ENCODE data around the gene TTC38. TPM values are rescaled to one million over a fixed set of nuclear protein-coding genes. Genes with fewer than 3 reads are reported as not detected.
A peak's percentile ranks its signal among the peaks of the same experiment; 100 is the strongest.
"Not testable (repeated sequence)": the region's sequence is repeated elsewhere in the genome, so short reads cannot be mapped to it uniquely, and the experiment has no call there.

TTC38 gene
- polyA plus RNA-seq, 2 of the 4 experiments (the other 2 are of a cell fraction) = 12.4 to 22.1 TPM

GRCh38 chr22:46260038-46260437, 7.8 kb upstream of the TTC38 start:
- Histone ChIP-seq H3K27ac (no peak overlapping the region), H3K9me3 (peaks cover 2% of the 10 kb centered on the region; the same call in 1 of the 3 replicates), H3K4me3 (no peak overlapping the region), H3K4me1 (no peaks in the 10 kb centered on the region), H3K4me2 (no peak overlapping the region)
- ATAC-seq (no peak), FAIRE-seq (no peak), DNase-seq (ENCODE audit: low read depth in 1 of 2, low spot score in 1 of 2) (no peak)
- CTCF ChIA-PET = no interaction called here
- 51% methylated on average over 5 of the region's 6 CpGs for WGBS (ENCODE audit: missing lambda C conversion rate)
- POLR2A ChIA-PET = interaction anchor here (1.2 kb wide), 1 partner anchor 8 kb away, joined by 3 read pairs; the partner anchor contains the start of gene TTC38
- TF ChIP-seq CTCF (IDR thresholded peaks at IDR 0.05) (no peak), GATA3 (IDR thresholded peaks at IDR 0.05; ENCODE audit: borderline replicate concordance) (no peak)

GRCh38 chr22:46262449-46263215, 5.2 kb upstream of the TTC38 start:
- ChIA-PET CTCF (no interaction called here), POLR2A (no interaction called here)
- no peak overlapping the region for H3K27ac ChIP-seq
- peaks cover 6% of the 10 kb centered on the region; the same call in 1 of the 3 replicates for H3K9me3 ChIP-seq
- FAIRE-seq (no peak), ATAC-seq (peak in 1 of 2 experiments; percentile 36; a peak in 1 of 6 replicates), DNase-seq (ENCODE audit: low read depth in 1 of 2, low spot score in 1 of 2) (no peak)
- WGBS (ENCODE audit: missing lambda C conversion rate) = 73% methylated on average over 22 of the region's 109 CpGs
- no peak overlapping the region for H3K4me3 ChIP-seq
- no peak overlapping the region for H3K4me2 ChIP-seq
- H3K4me1 ChIP-seq = peaks cover 5% of the 10 kb centered on the region; the same call in 1 of the 3 replicates
- TF ChIP-seq ZNF302 (CRISPR knock-in tag; IDR thresholded peaks at IDR 0.05) (no peak), RCOR1 (IDR thresholded peaks at IDR 0.05; ENCODE audit: low read depth, low read length) (no peak), SREBF2 (IDR thresholded peaks at IDR 0.05) (no peak), TP53 (CRISPR knock-in tag; IDR thresholded peaks at IDR 0.05) (no peak), CBX2 (IDR thresholded peaks at IDR 0.05; ENCODE audit: borderline replicate concordance, low read depth) (no peak), USF2 (IDR thresholded peaks at IDR 0.05) (no peak), MAFK (IDR thresholded peaks at IDR 0.05; ENCODE audit: partially characterized antibody) (no peak), CBX8 (IDR thresholded peaks at IDR 0.05) (no peak), FOXS1 (CRISPR knock-in tag; IDR thresholded peaks at IDR 0.05) (no peak), CTCF (IDR thresholded peaks at IDR 0.05) (no peak), FOSL2 (IDR thresholded peaks at IDR 0.05) (no peak), FOSL2 (CRISPR knock-in tag; IDR thresholded peaks at IDR 0.05) (no peak), MAZ (IDR thresholded peaks at IDR 0.05; ENCODE audit: borderline replicate concordance, low read depth, low read length) (no peak), FOSB (CRISPR knock-in tag; IDR thresholded peaks at IDR 0.05) (no peak), HDAC2 (IDR thresholded peaks at IDR 0.05) (no peak), ZC3H11A (IDR thresholded peaks at IDR 0.05) (no peak), BHLHE40 (IDR thresholded peaks at IDR 0.05; ENCODE audit: low read depth, low read length) (no peak)

- POLR2A ChIA-PET = no interaction called here
- CTCF ChIA-PET = no interaction called here
Observed at GRCh38 chr22:46263216-46263590, 4.6 kb upstream of the TTC38 start, which contains the start of gene PKDREJ. TSS of gene PKDREJ (minus strand) at chr22:46263343. CDS start at chr22:46263322, 21 bp downstream.

GRCh38 chr22:46264520-46264919, 3.3 kb upstream of the TTC38 start:
- FAIRE-seq; H3K4me2 ChIP-seq; H3K9me3 ChIP-seq; DNase-seq (ENCODE audit: low read depth in 1 of 2, low spot score in 1 of 2); H3K27ac ChIP-seq; CTCF ChIA-PET; ATAC-seq; POLR2A ChIA-PET; H3K4me3 ChIP-seq: not testable (repeated sequence)
- H3K4me1 ChIP-seq = peaks cover 18% of the 10 kb centered on the region; the same call in 1 of the 3 replicates
- WGBS (ENCODE audit: missing lambda C conversion rate) = 90% methylated on average over 3 of the region's 6 CpGs

More at GRCh38 chr22:46263216-46263590, 4.6 kb upstream of the TTC38 start, which contains the start of gene PKDREJ:
- no peak within 1 kb of the TSS for H3K4me3 ChIP-seq
- DNase-seq (ENCODE audit: low read depth in 1 of 2, low spot score in 1 of 2) (no peak), ATAC-seq (no peak), FAIRE-seq (no peak)
- peaks cover 6% of the 10 kb centered on the region; the same call in 1 of the 3 replicates for H3K9me3 ChIP-seq
- no peak within 1 kb of the TSS for H3K27ac ChIP-seq
- 90% methylated on average over 25 of the region's 30 CpGs for WGBS (ENCODE audit: missing lambda C conversion rate)
- no peak within 1 kb of the TSS for H3K4me2 ChIP-seq
- TF ChIP-seq HEYL (CRISPR knock-in tag; IDR thresholded peaks at IDR 0.05) = no peak
- TF ChIP-seq FOXS1 (CRISPR knock-in tag; IDR thresholded peaks at IDR 0.05) = no peak
- TF ChIP-seq BHLHE40 (IDR thresholded peaks at IDR 0.05; ENCODE audit: low read depth, low read length) = no peak
- peaks cover 5% of the 10 kb centered on the region; the same call in 1 of the 3 replicates for H3K4me1 ChIP-seq
